Measurements from ENCODE around the gene ZNF341.

DNA sequence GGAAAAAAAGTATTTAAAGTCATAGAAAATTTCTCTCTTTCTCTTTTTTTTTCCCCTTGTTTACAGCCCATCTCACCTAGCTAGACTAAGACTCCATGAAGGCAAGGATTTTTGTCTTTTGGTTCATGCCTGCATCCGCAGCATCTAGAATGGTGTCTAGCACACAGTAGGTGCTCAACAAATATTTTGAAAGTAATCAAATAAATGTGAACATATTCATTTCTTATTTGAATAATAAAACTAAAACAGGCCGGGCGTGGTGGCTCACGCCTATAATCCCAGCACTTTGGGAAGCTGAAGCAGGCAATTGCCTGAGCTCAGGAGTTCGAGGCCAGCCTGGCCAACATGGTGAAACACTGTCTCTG lies 4.7 kb upstream of the ZNF341 start:
- TF ChIP-seq, protein P1, sequence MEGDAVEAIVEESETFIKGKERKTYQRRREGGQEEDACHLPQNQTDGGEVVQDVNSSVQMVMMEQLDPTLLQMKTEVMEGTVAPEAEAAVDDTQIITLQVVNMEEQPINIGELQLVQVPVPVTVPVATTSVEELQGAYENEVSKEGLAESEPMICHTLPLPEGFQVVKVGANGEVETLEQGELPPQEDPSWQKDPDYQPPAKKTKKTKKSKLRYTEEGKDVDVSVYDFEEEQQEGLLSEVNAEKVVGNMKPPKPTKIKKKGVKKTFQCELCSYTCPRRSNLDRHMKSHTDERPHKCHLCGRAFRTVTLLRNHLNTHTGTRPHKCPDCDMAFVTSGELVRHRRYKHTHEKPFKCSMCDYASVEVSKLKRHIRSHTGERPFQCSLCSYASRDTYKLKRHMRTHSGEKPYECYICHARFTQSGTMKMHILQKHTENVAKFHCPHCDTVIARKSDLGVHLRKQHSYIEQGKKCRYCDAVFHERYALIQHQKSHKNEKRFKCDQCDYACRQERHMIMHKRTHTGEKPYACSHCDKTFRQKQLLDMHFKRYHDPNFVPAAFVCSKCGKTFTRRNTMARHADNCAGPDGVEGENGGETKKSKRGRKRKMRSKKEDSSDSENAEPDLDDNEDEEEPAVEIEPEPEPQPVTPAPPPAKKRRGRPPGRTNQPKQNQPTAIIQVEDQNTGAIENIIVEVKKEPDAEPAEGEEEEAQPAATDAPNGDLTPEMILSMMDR (optimal IDR thresholded peaks at IDR 0.05 in 1 of 3, IDR thresholded peaks at IDR 0.05 in 1 of 3, conservative IDR thresholded peaks at IDR 0.05 in 1 of 3; ENCODE audit: extremely low read depth in 1 of 3, insufficient read depth in 2 of 3, low read length in 3 of 3), result no peak
- no peak for TF ChIP-seq EZH2 (IDR thresholded peaks at IDR 0.05; ENCODE audit: low read length)

Data from keratinocyte (primary cell).